ENCODE data around the gene LZIC.

The LZIC gene

GRCh38 chr1:9883585-9884449 is 59.4 kb downstream of the LZIC start:
- DNase-seq, result no peak

DNA sequence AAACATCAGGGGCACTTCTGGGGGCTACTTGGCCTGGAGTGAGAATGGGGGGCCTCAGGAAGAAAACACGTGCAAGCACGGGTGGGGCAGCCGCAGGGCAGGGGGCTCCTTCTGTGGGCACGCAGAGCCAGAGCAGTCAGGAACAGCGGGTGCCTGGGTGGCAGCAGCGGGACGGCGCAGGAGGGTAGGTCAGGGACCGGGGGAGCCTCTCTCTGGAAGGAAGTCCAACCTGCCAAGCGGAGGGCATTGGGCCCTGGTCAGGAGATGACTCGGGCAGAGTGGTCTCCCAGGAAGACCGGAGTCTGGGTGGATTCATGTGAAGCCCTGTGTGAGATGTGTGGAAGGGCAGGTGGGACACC is 60.3 kb downstream of the LZIC start:
- no peak for DNase-seq

DNA sequence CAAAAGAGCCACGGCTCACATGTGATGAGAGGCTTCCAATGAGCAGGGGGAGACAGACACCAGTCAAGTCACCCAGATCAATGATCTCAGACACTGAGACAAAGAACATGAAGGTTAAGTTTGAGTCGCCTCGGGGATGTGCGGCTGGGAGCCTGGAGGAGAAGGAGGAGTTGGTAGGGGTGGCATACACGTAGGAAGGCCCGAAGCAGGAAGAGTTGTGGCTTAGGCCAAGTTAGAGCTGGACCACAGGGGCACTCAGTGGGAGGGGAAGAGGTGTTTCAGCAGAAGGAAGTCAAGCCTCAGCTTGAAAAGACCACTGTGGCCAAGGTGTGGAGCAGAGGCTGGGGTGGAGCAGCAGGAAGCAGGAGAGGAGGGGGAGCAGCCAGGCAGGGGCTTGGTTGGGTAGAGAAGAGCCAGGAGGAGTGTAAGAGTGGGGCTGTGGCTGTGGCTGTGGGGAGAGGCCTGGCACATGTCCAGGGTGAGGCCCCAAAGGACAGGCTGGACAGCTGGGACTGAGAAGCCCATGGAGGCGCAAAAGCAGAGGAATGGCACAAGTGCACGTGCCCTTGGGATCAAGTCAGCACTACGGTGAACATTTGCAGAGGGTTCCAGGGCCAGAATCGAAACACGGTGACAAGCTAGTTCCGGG is 60.8 kb downstream of the LZIC start:
- no peak for DNase-seq

- no peak for DNase-seq
These were observed 61.3 kb downstream of the LZIC start for GRCh38 chr1:9881838-9882249.

Measured in stimulated activated naive CD4-positive, alpha-beta T cell treated with Interleukin-2 at 50 U/mL for 16 hours (primary cell).